Myocyte (in vitro differentiated cells): Measurements from ENCODE around the gene LHPP. TPM values are rescaled to one million over a fixed set of nuclear protein-coding genes. Genes with fewer than 3 reads are reported as not detected.

Experiments used
- DNase-seq: peaks from one replicate; pipeline ENCODE4 v3.0.0-alpha.2; 2012; ENCODE audit warnings: low read depth
- total RNA-seq: library from RNA; depleted of rRNA; stranded (reverse); fragments of >200 nt; gene quantifications from 2 replicates; pipeline ENCODE4 v1.2.3, GENCODE V29; 2014

The LHPP gene
- total RNA-seq, 1 donor from 2014 or later, result 8.1 TPM

- no peak for DNase-seq
Measured at GRCh38 chr10:124651402-124651891, 189.8 kb downstream of the LHPP start.

GRCh38 chr10:124652200-124652599, 190.6 kb downstream of the LHPP start:
- no peak for DNase-seq

- DNase-seq, result no peak
Measured at GRCh38 chr10:124652701-124653100, 191.1 kb downstream of the LHPP start.

- DNase-seq, result no peak
Measured at GRCh38 chr10:124653311-124653710, 191.7 kb downstream of the LHPP start.

GRCh38 chr10:124653811-124654651, 192.4 kb downstream of the LHPP start:
- no peak for DNase-seq

GRCh38 chr10:124654686-124655085, 193.1 kb downstream of the LHPP start:
- DNase-seq, result no peak

- DNase-seq, result no peak
Measured at GRCh38 chr10:124655191-124656112, 193.8 kb downstream of the LHPP start.

GRCh38 chr10:124656113-124656490, 194.5 kb downstream of the LHPP start:
- DNase-seq, result no peak

- no peak for DNase-seq
Measured at GRCh38 chr10:124656541-124656940, 194.9 kb downstream of the LHPP start.

- DNase-seq, result peak; percentile 95
Measured at GRCh38 chr10:124657806-124658205, 196.2 kb downstream of the LHPP start.

GRCh38 chr10:124658591-124659242, 197.1 kb downstream of the LHPP start:
- no peak for DNase-seq

- DNase-seq, result peak; percentile 78
Measured at GRCh38 chr10:124659380-124659779, 197.8 kb downstream of the LHPP start.

- DNase-seq, result no peak
Measured at GRCh38 chr10:124660404-124661125, 198.9 kb downstream of the LHPP start.

- peak; percentile 41 for DNase-seq
Measured at GRCh38 chr10:124661660-124662180, 200.1 kb downstream of the LHPP start.

GRCh38 chr10:124663228-124663627, 201.6 kb downstream of the LHPP start:
- no peak for DNase-seq

Other genes with a start within 250 kb of the LHPP start
- gene OAT, start 42.9 kb upstream of the LHPP start, total RNA-seq, result 62.6 and 72.4 TPM in 2 replicates
- gene NKX1-2, start 11.8 kb upstream of the LHPP start, total RNA-seq, result not detected in 2 replicates